RWPE1 (cell line): ENCODE data around the gene RIC8A.

ENCODE experiments used
- CTCF ChIA-PET: fragments of 350-600 bp; sonication (Branson Sonifier 250); formaldehyde crosslinking; extraction: SDS; loops from one replicate; lab custom pipeline; 2021; lab: Yijun Ruan, JAX
- POLR2A ChIA-PET: fragments of 400-600 bp; formaldehyde crosslinking; extraction: SDS; loops from one replicate; lab custom pipeline; 2020; ENCODE audit warnings: antibody characterized with exemption; ENCODE audit not compliant: low non-redundant PET; lab: Yijun Ruan, JAX
- DNase-seq: peaks from one replicate; pipeline ENCODE4 v3.0.0; 2012; ENCODE audit warnings: low spot score
- H3K27ac ChIP-seq: fragments of 450-650 bp; 2 replicates; pipeline ENCODE4 v1.5.1; 2017
- CTCF ChIP-seq: fragments of 450-650 bp; conservative IDR thresholded peaks from 2 replicates; pipeline ENCODE4 v1.5.1; 2017; ENCODE audit warnings: low read depth, mild to moderate bottlenecking

RIC8A gene

GRCh38 chr11:244376-244775, 36.9 kb downstream of the RIC8A start:
- ChIA-PET CTCF (no interaction called here), POLR2A (no interaction called here)
- no peak for TF ChIP-seq CTCF
- no peak overlapping the region for H3K27ac ChIP-seq
- DNase-seq, result no peak

GRCh38 chr11:249062-249461, 41.6 kb downstream of the RIC8A start:
- ChIA-PET POLR2A (no interaction called here), CTCF (no interaction called here)
- no peak for TF ChIP-seq CTCF
- H3K27ac ChIP-seq, result no peak overlapping the region
- DNase-seq, result no peak

GRCh38 chr11:250274-250673, 42.8 kb downstream of the RIC8A start:
- DNase-seq, result no peak
- ChIA-PET POLR2A (no interaction called here), CTCF (interaction anchor here (0.5 to 1.4 kb wide), 7 partner anchors 11 to 200 kb away, joined by 3 to 7 read pairs (median 3); partner anchors contain the start of gene PGGHG)
- no peak for TF ChIP-seq CTCF
- no peak overlapping the region for H3K27ac ChIP-seq

GRCh38 chr11:250740-251299, 43.3 kb downstream of the RIC8A start:
- H3K27ac ChIP-seq, result no peak overlapping the region
- CTCF ChIA-PET, result interaction anchor here (0.6 to 1.5 kb wide), 7 partner anchors 10 to 200 kb away, joined by 3 to 7 read pairs (median 4); partner anchors contain the start of genes PGGHG and PSMD13
- peak; percentile 57 for TF ChIP-seq CTCF
- DNase-seq, result peak; percentile 21
- POLR2A ChIA-PET, result interaction anchor here (0.9 kb wide), 1 partner anchor 44 kb away, joined by 3 read pairs; the partner anchor contains the start of genes BET1L and RIC8A

- TF ChIP-seq CTCF, result no peak
- no peak overlapping the region for H3K27ac ChIP-seq
- no peak for DNase-seq
- ChIA-PET CTCF (interaction anchor here (1.0 to 1.5 kb wide), 4 partner anchors 10 to 104 kb away, joined by 3 to 7 read pairs (median 4); partner anchors contain the start of gene PSMD13), POLR2A (interaction anchor here (0.8 to 0.9 kb wide), 2 partner anchors 37 to 44 kb away, joined by 3 read pairs; partner anchors contain the start of genes BET1L and RIC8A)
These were observed 44.0 kb downstream of the RIC8A start for GRCh38 chr11:251550-251949.

GRCh38 chr11:252666-253065, 45.2 kb downstream of the RIC8A start:
- TF ChIP-seq CTCF, result no peak
- ChIA-PET CTCF (no interaction called here), POLR2A (interaction anchor here (0.8 kb wide), 1 partner anchor 36 kb away, joined by 3 read pairs; no protein-coding TSS in a partner anchor)
- H3K27ac ChIP-seq, result no peak overlapping the region
- no peak for DNase-seq
